Liver (tissue), 3 donors: ENCODE measurements around the gene ADCY9.

Experiments used
- ATF3 ChIP-seq: IDR thresholded peaks from 2 replicates; pipeline ENCODE4 v1.6.1; 2016; ENCODE audit warnings: antibody characterized with exemption
- EGR1 ChIP-seq, 2 donors: IDR thresholded peaks; 2 replicates each; pipeline ENCODE4 v1.6.1; 2016 to 2018; ENCODE audit warnings: antibody characterized with exemption in 2 of 2, low read depth in 2 of 2
- GABPA ChIP-seq, 2 donors: IDR thresholded peaks in 1 of 2; conservative IDR thresholded peaks in 1 of 2; 2 replicates each; pipeline ENCODE4 v1.6.1; 2016; ENCODE audit warnings: antibody characterized with exemption in 2 of 2, mild to moderate bottlenecking in 1 of 2, moderate library complexity in 1 of 2
- JUND ChIP-seq, 2 donors: IDR thresholded peaks; 2 replicates each; pipeline ENCODE4 v1.6.1; 2016; ENCODE audit warnings: antibody characterized with exemption in 2 of 2
- RAD21 ChIP-seq, 2 donors: IDR thresholded peaks; 2 replicates each; pipeline ENCODE4 v1.6.1; 2016; ENCODE audit warnings: antibody characterized with exemption in 2 of 2, mild to moderate bottlenecking in 2 of 2
- REST ChIP-seq: IDR thresholded peaks from 2 replicates; pipeline ENCODE4 v1.6.1; 2016; ENCODE audit warnings: antibody characterized with exemption, mild to moderate bottlenecking
- RXRA ChIP-seq, 2 donors: IDR thresholded peaks; 2 replicates each; pipeline ENCODE4 v1.6.1; 2017 to 2018; ENCODE audit warnings: antibody characterized with exemption in 2 of 2, mild to moderate bottlenecking in 1 of 2
- SP1 ChIP-seq: IDR thresholded peaks from 2 replicates; pipeline ENCODE4 v1.6.1; 2018; ENCODE audit warnings: antibody characterized with exemption, mild to moderate bottlenecking
- YY1 ChIP-seq: IDR thresholded peaks from 2 replicates; pipeline ENCODE4 v1.6.1; 2016; ENCODE audit warnings: antibody characterized with exemption, mild to moderate bottlenecking
- TF ChIP-seq, protein P1 (sequence below): fragments of 150-350 bp; IDR thresholded peaks from 2 replicates; pipeline ENCODE4 v1.5.1; 2017; ENCODE audit warnings: improper control_type of control experiment, low read depth, low read length; ENCODE audit not compliant: missing input control
- donor health status: healthy.
- donor health status: healthy.

DNA sequence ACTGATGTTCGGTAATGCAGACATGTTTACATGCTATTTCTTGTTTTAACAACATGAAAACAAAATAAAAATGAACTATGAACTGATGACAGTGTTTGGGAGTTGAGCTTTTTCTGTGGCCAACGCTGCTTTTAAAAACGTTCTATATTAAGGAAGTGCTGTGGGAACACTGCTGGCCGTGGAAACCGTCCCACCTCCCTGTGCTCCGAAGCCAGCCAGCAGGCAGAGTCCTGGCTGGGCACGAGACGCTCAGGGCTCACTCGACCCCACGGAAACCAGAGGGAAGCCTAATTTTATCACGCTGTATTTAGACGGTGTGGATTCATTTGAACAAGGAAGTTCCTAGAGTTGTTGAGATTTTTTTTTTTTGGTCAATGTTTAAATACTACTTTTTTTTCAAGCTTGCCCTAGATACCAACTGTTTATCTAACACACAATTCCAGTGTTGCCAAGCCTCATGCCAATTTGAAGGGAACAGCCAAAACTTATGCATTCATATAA lies 25.8 kb downstream of the ADCY9 start:
- TF ChIP-seq, protein P1, sequence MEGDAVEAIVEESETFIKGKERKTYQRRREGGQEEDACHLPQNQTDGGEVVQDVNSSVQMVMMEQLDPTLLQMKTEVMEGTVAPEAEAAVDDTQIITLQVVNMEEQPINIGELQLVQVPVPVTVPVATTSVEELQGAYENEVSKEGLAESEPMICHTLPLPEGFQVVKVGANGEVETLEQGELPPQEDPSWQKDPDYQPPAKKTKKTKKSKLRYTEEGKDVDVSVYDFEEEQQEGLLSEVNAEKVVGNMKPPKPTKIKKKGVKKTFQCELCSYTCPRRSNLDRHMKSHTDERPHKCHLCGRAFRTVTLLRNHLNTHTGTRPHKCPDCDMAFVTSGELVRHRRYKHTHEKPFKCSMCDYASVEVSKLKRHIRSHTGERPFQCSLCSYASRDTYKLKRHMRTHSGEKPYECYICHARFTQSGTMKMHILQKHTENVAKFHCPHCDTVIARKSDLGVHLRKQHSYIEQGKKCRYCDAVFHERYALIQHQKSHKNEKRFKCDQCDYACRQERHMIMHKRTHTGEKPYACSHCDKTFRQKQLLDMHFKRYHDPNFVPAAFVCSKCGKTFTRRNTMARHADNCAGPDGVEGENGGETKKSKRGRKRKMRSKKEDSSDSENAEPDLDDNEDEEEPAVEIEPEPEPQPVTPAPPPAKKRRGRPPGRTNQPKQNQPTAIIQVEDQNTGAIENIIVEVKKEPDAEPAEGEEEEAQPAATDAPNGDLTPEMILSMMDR, result no peak
- peak in 1 of 2 donors; percentile 48 for TF ChIP-seq RXRA (IDR thresholded peaks at IDR 0.05)
- TF ChIP-seq RAD21 (IDR thresholded peaks at IDR 0.05), result peak; percentile 14 to 18
- TF ChIP-seq REST, result no peak
- TF ChIP-seq SP1, result peak; percentile 30
- TF ChIP-seq EGR1 (IDR thresholded peaks at IDR 0.05; ENCODE audit: low read depth in 2 of 2), result no peak
- no peak for TF ChIP-seq JUND (IDR thresholded peaks at IDR 0.05)
- TF ChIP-seq YY1, result no peak
- no peak for TF ChIP-seq ATF3
- TF ChIP-seq GABPA (IDR thresholded peaks at IDR 0.05 in 1 of 2, conservative IDR thresholded peaks at IDR 0.05 in 1 of 2), result no peak
